Activated T-helper 17 cell treated with anti-CD3 and anti-CD28 coated beads, Interleukin-2, amount 50 U/mL, for 72 hours (primary cell): ENCODE results near the gene ITIH4. TPM values are rescaled to one million over a fixed set of nuclear protein-coding genes. Genes with fewer than 3 reads are reported as not detected.

ENCODE experiments used
- ATAC-seq: fragments of 150-1000 bp; cut with Tn5 transposase; replicated peaks from 2 replicates; pipeline ENCODE4 v1.10.0; 2021; ENCODE audit warnings: mild to moderate bottlenecking, moderate library complexity
- H3K27ac Mint-ChIP-seq: one replicate; pipeline ENCODE4 v1.8.0; 2022; ENCODE audit warnings: mixed read lengths
- H3K27me3 Mint-ChIP-seq: one replicate; pipeline ENCODE4 v1.8.0; 2022; ENCODE audit warnings: mixed read lengths
- H3K36me3 Mint-ChIP-seq: one replicate; pipeline ENCODE4 v1.8.0; 2022; ENCODE audit warnings: low read depth, mild to moderate bottlenecking, mixed read lengths
- H3K4me1 Mint-ChIP-seq: one replicate; pipeline ENCODE4 v1.8.0; 2022; ENCODE audit warnings: mixed read lengths
- H3K4me3 Mint-ChIP-seq: one replicate; pipeline ENCODE4 v1.8.0; 2022; ENCODE audit warnings: mild to moderate bottlenecking, mixed read lengths
- H3K9me3 Mint-ChIP-seq: one replicate; pipeline ENCODE4 v1.8.0; 2022; ENCODE audit warnings: mixed read lengths
- total RNA-seq, 2 donors: library from RNA; stranded (reverse); gene quantifications; one replicate each; pipeline ENCODE4 v1.2.3, GENCODE V29; 2022

ITIH4 gene
- 10 to 100 TPM in 1 of 2 donors, 1 to 10 TPM in 1; 5.5 to 12.8 TPM for total RNA-seq

- H3K4me1 Mint-ChIP-seq = no peaks in the 10 kb centered on the region
Measured at GRCh38 chr3:52830535-52831258, at the start of gene ITIH4. Gene ITIH4, minus strand, starts transcription at chr3:52830672. Its CDS starts 30 bp downstream, at chr3:52830642.

GRCh38 chr3:52880047-52880446, 49.6 kb upstream of the ITIH4 start:
- peaks cover 21% of the 10 kb centered on the region for H3K4me1 Mint-ChIP-seq
- peaks cover 3% of the 10 kb centered on the region for H3K36me3 Mint-ChIP-seq
- no peaks in the 10 kb centered on the region for H3K9me3 Mint-ChIP-seq
- peak; percentile 10 for ATAC-seq
- no peaks in the 10 kb centered on the region for H3K27me3 Mint-ChIP-seq
- H3K4me3 Mint-ChIP-seq = peak overlapping the region; percentile 23
- H3K27ac Mint-ChIP-seq = peak overlapping the region; percentile 33

More at GRCh38 chr3:52830535-52831258, at the start of gene ITIH4:
- H3K27ac Mint-ChIP-seq = no peak within 1 kb of the TSS
- no peak within 1 kb of the TSS for H3K4me3 Mint-ChIP-seq
- no peaks in the 10 kb centered on the region for H3K27me3 Mint-ChIP-seq
- no peaks in the 10 kb centered on the region for H3K36me3 Mint-ChIP-seq
- no peak for ATAC-seq
- H3K9me3 Mint-ChIP-seq = no peaks in the 10 kb centered on the region

GRCh38 chr3:52879581-52879980, 49.1 kb upstream of the ITIH4 start:
- Mint-ChIP-seq H3K4me3 (no peak overlapping the region), H3K9me3 (no peaks in the 10 kb centered on the region), H3K4me1 (peaks cover 25% of the 10 kb centered on the region), H3K27me3 (no peaks in the 10 kb centered on the region), H3K27ac (no peak overlapping the region), H3K36me3 (no peaks in the 10 kb centered on the region)
- no peak for ATAC-seq

- H3K9me3 Mint-ChIP-seq = no peaks in the 10 kb centered on the region
- H3K36me3 Mint-ChIP-seq = no peaks in the 10 kb centered on the region
- no peak overlapping the region for H3K4me3 Mint-ChIP-seq
- H3K27ac Mint-ChIP-seq = no peak overlapping the region
- H3K4me1 Mint-ChIP-seq = peaks cover 28% of the 10 kb centered on the region
- H3K27me3 Mint-ChIP-seq = no peaks in the 10 kb centered on the region
- ATAC-seq = no peak
Measured at GRCh38 chr3:52879090-52879489, 48.6 kb upstream of the ITIH4 start.

DNA sequence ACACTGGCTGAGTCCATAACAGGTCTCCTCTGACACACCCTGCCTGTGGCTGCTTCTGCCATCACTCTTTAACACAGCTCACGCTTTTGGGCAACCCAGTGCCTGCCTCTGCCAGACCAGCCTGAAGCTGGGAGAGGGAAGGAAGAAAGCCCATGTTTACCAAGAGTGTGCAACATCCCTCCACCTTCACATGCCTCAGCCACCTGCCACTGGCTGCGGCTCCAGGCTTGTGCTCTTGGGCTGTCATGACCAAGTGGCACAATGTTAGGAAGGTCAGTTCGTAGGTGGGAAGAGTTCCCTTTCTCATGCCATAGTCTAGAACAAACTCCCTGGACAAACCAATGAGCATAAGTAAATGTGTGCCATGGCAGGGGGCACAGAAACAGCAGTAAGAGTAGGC, 46.6 kb upstream of the ITIH4 start:
- Mint-ChIP-seq H3K9me3 (no peaks in the 10 kb centered on the region), H3K4me1 (peaks cover 26% of the 10 kb centered on the region), H3K36me3 (no peaks in the 10 kb centered on the region), H3K27me3 (no peaks in the 10 kb centered on the region), H3K27ac (no peak overlapping the region), H3K4me3 (no peak overlapping the region)
- no peak for ATAC-seq

DNA sequence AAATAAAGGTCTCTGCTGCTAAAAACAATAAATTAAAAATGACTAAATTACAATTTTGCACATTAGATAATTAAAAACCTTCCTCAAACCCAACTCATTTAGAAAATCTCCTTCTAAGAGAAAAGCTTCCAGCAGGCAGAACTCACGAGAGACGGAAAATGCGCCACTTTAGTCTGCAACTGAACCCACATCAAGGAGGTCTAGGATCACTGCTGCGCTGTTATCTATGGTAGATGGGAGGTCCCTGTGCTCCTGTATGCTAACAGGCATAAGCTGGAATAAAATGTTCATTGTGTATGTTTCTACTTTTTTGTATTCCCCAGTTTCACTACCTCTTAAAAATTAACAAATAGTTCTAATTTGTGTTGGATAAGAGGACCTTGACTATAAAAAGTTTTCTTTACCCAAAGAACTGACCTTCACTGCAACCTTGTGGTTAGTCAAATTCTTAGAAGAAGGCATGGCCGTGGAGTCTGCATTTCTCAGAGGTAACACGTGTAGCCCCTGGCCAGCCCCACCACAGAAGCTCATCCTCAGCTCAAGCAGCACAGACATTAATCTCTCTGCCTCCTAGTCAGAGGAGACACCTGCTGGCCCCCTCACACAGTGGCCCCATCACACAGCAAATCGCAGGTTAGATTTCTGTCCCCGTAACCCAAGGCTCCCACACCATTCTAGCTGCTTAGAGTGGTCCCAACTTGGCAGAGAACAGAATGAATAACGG, 44.6 kb upstream of the ITIH4 start:
- no peaks in the 10 kb centered on the region for H3K9me3 Mint-ChIP-seq
- peak overlapping the region; percentile 32 for H3K4me3 Mint-ChIP-seq
- H3K4me1 Mint-ChIP-seq = peaks cover 26% of the 10 kb centered on the region
- no peaks in the 10 kb centered on the region for H3K36me3 Mint-ChIP-seq
- H3K27me3 Mint-ChIP-seq = no peaks in the 10 kb centered on the region
- ATAC-seq = no peak
- H3K27ac Mint-ChIP-seq = peak overlapping the region; percentile 33

GRCh38 chr3:52874160-52874701, 43.8 kb upstream of the ITIH4 start:
- peaks cover 29% of the 10 kb centered on the region for H3K4me1 Mint-ChIP-seq
- no peaks in the 10 kb centered on the region for H3K27me3 Mint-ChIP-seq
- no peak for ATAC-seq
- peak overlapping the region; percentile 36 for H3K27ac Mint-ChIP-seq
- peak overlapping the region; percentile 32 for H3K4me3 Mint-ChIP-seq
- no peaks in the 10 kb centered on the region for H3K9me3 Mint-ChIP-seq
- H3K36me3 Mint-ChIP-seq = peaks cover 5% of the 10 kb centered on the region

- H3K9me3 Mint-ChIP-seq = no peaks in the 10 kb centered on the region
- H3K4me1 Mint-ChIP-seq = peaks cover 35% of the 10 kb centered on the region
Measured at GRCh38 chr3:52873433-52874159, 43.1 kb upstream of the ITIH4 start.

GRCh38 chr3:52872245-52872644, 41.8 kb upstream of the ITIH4 start:
- Mint-ChIP-seq H3K36me3 (peaks cover 6% of the 10 kb centered on the region), H3K4me1 (peaks cover 35% of the 10 kb centered on the region), H3K27ac (peak overlapping the region; percentile 62), H3K27me3 (no peaks in the 10 kb centered on the region), H3K4me3 (no peak overlapping the region), H3K9me3 (no peaks in the 10 kb centered on the region)
- no peak for ATAC-seq

More at GRCh38 chr3:52873433-52874159, 43.1 kb upstream of the ITIH4 start:
- no peaks in the 10 kb centered on the region for H3K27me3 Mint-ChIP-seq
- peak overlapping the region; percentile 36 for H3K27ac Mint-ChIP-seq
- ATAC-seq = peak; percentile 40
- H3K4me3 Mint-ChIP-seq = peak overlapping the region; percentile 32
- peaks cover 6% of the 10 kb centered on the region for H3K36me3 Mint-ChIP-seq

DNA sequence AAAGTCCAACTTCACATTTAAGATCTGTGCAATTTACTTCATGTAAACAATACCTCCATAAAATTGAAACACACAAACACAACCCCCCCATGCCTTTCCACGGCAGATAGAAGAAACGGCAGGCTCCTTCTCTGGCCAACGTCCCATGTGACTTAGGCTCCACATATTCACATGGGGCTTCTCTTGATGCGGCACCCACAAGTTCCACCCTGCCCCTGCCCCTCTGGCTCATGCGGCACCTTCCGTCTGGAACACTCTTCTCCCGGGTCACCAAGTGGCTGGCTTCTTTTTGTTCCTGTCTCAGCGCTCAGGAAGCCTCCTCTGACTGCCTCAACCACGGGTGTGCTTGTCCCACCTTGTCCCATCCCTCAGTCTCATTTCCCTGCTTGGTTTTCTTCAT, 41.3 kb upstream of the ITIH4 start:
- no peaks in the 10 kb centered on the region for H3K27me3 Mint-ChIP-seq

GRCh38 chr3:52870471-52870870, 40.0 kb upstream of the ITIH4 start:
- no peak for ATAC-seq
- Mint-ChIP-seq H3K4me3 (no peak overlapping the region), H3K27me3 (no peaks in the 10 kb centered on the region), H3K9me3 (peaks cover 9% of the 10 kb centered on the region), H3K27ac (peak overlapping the region; percentile 62), H3K36me3 (peaks cover 6% of the 10 kb centered on the region), H3K4me1 (peaks cover 43% of the 10 kb centered on the region)

More for the DNA sequence above, 41.3 kb upstream of the ITIH4 start:
- peak overlapping the region; percentile 62 for H3K27ac Mint-ChIP-seq
- no peak for ATAC-seq
- peaks cover 35% of the 10 kb centered on the region for H3K4me1 Mint-ChIP-seq
- no peak overlapping the region for H3K4me3 Mint-ChIP-seq
- H3K9me3 Mint-ChIP-seq = no peaks in the 10 kb centered on the region
- H3K36me3 Mint-ChIP-seq = peaks cover 6% of the 10 kb centered on the region

DNA sequence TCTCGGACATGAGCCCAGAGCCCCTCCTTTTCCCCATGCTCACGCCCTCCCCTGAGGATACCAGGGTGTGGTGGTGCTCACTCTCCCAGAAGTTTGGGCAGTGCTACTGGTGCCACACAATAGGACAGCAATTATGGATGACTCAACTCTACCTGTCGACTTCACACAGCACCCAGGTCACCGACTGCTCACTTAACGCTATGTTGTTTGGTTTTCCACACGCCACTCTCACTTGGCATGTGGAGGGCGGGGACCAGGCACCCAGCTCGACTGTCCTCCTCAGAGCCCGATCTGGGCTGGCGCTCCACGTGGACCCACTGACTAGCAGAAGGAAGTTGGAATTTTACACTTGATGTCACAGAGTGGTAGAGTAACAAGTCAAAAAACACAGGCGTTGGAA, 36.0 kb upstream of the ITIH4 start:
- peak overlapping the region; percentile 40 for H3K27ac Mint-ChIP-seq
- peaks cover 6% of the 10 kb centered on the region for H3K36me3 Mint-ChIP-seq

GRCh38 chr3:52865994-52866393, 35.5 kb upstream of the ITIH4 start:
- Mint-ChIP-seq H3K4me3 (no peak overlapping the region), H3K27me3 (no peaks in the 10 kb centered on the region), H3K36me3 (peaks cover 6% of the 10 kb centered on the region), H3K4me1 (peaks cover 23% of the 10 kb centered on the region), H3K27ac (peak overlapping the region; percentile 40), H3K9me3 (peaks cover 9% of the 10 kb centered on the region)
- no peak for ATAC-seq

More for the DNA sequence above, 36.0 kb upstream of the ITIH4 start:
- Mint-ChIP-seq H3K4me1 (peaks cover 24% of the 10 kb centered on the region), H3K9me3 (peaks cover 9% of the 10 kb centered on the region), H3K27me3 (no peaks in the 10 kb centered on the region), H3K4me3 (no peak overlapping the region)
- no peak for ATAC-seq

- peaks cover 7% of the 10 kb centered on the region for H3K36me3 Mint-ChIP-seq
- peak overlapping the region; percentile 62 for H3K27ac Mint-ChIP-seq
- H3K4me3 Mint-ChIP-seq = no peak overlapping the region
- no peak for ATAC-seq
- H3K9me3 Mint-ChIP-seq = no peaks in the 10 kb centered on the region
- peaks cover 9% of the 10 kb centered on the region for H3K4me1 Mint-ChIP-seq
- no peaks in the 10 kb centered on the region for H3K27me3 Mint-ChIP-seq
Measured at GRCh38 chr3:52860424-52860768, 29.9 kb upstream of the ITIH4 start.
